IMR-90 (cell line): Measurements from ENCODE around the gene ERC2. TPM values are rescaled to one million over a fixed set of nuclear protein-coding genes. Genes with fewer than 3 reads are reported as not detected.

Source experiments
- ATAC-seq: fragments of 200-7000 bp; cut with Tn5 transposase; 2 replicates; pipeline ENCODE4 v1.9.1; 2020; ENCODE audit warnings: low read depth, mild to moderate bottlenecking, moderate library complexity
- BruUV-seq: library from RNA; stranded (reverse); fragments of 400-500 nt; replicated peaks from 2 replicates; lab custom pipeline; 2021; lab: Mats Ljungman, UMichigan
- CTCF ChIA-PET: fragments of 300-600 bp; formaldehyde crosslinking; extraction: SDS; loops from one replicate; lab custom pipeline; 2021; ENCODE audit warnings: antibody characterized with exemption; lab: Yijun Ruan, JAX
- POLR2A ChIA-PET: fragments of 300-600 bp; sonication (Branson Sonifier 250); formaldehyde crosslinking; loops from one replicate; lab custom pipeline; 2022; ENCODE audit warnings: antibody characterized with exemption; ENCODE audit not compliant: unreplicated experiment; lab: Charles Lee
- DNase-seq: peaks from one replicate; pipeline ENCODE4 v3.0.0; 2013
- H2AFZ ChIP-seq: replicated peaks from 2 replicates; pipeline ENCODE3; 2013; ENCODE audit warnings: low read length, mild to moderate bottlenecking; ENCODE audit not compliant: poor library complexity
- H2AK5ac ChIP-seq: 2 replicates; pipeline ENCODE4 v1.6.1; 2013; ENCODE audit warnings: low read depth, low read length, inconsistent platforms
- H2AK9ac ChIP-seq: replicated peaks from 2 replicates; pipeline ENCODE3; 2013; ENCODE audit warnings: mild to moderate bottlenecking, low read depth, low read length, moderate library complexity; ENCODE audit not compliant: poor library complexity
- H2BK120ac ChIP-seq: 2 replicates; pipeline ENCODE4 v1.6.1; 2013; ENCODE audit warnings: low read depth, low read length, inconsistent platforms
- H2BK15ac ChIP-seq: 3 replicates; pipeline ENCODE4 v1.6.1; 2013; ENCODE audit warnings: low read depth, low read length, inconsistent platforms
- H2BK20ac ChIP-seq: 2 replicates; pipeline ENCODE4 v1.6.1; 2013; ENCODE audit warnings: low read depth, mild to moderate bottlenecking, inconsistent platforms, low read length, moderate library complexity
- H2BK5ac ChIP-seq: 2 replicates; pipeline ENCODE4 v1.6.1; 2013; ENCODE audit warnings: mild to moderate bottlenecking, low read depth, low read length, inconsistent platforms; ENCODE audit not compliant: poor library complexity, severe bottlenecking
- H3K14ac ChIP-seq: replicated peaks from 2 replicates; pipeline ENCODE4 v1.6.1; 2013; ENCODE audit warnings: low read depth, low read length, inconsistent platforms
- H3K18ac ChIP-seq: 2 replicates; pipeline ENCODE4 v1.6.1; 2013; ENCODE audit warnings: low read depth, low read length, control low read depth
- H3K23ac ChIP-seq: 2 replicates; pipeline ENCODE4 v1.6.1; 2013; ENCODE audit warnings: low read depth, low read length, inconsistent platforms
- H3K27ac ChIP-seq: 2 replicates; pipeline ENCODE4 v1.5.1; 2013; ENCODE audit warnings: mild to moderate bottlenecking, control low read depth, low read length; ENCODE audit not compliant: insufficient read depth
- H3K27me3 ChIP-seq: 2 replicates; pipeline ENCODE4 v1.6.1; 2013; ENCODE audit warnings: low read length; ENCODE audit not compliant: control insufficient read depth, insufficient read depth
- H3K36me3 ChIP-seq: 2 replicates; pipeline ENCODE4 v1.6.1; 2013; ENCODE audit warnings: low read length, mixed read lengths; ENCODE audit not compliant: control insufficient read depth, insufficient read depth
- H3K4ac ChIP-seq: 2 replicates; pipeline ENCODE4 v1.6.1; 2013; ENCODE audit warnings: low read depth, low read length, inconsistent platforms
- H3K4me1 ChIP-seq: 2 replicates; pipeline ENCODE4 v1.6.1; 2013; ENCODE audit warnings: low read length, mixed read lengths; ENCODE audit not compliant: control insufficient read depth, insufficient read depth
- H3K4me2 ChIP-seq: 2 replicates; pipeline ENCODE4 v1.6.1; 2013; ENCODE audit warnings: low read depth, mild to moderate bottlenecking, control low read depth, low read length, moderate library complexity
- H3K4me3 ChIP-seq: 2 replicates; pipeline ENCODE4 v1.5.1; 2013; ENCODE audit warnings: low read depth, mild to moderate bottlenecking, control low read depth, low read length, moderate library complexity; ENCODE audit not compliant: insufficient read depth
- H3K56ac ChIP-seq: 2 replicates; pipeline ENCODE4 v1.6.1; 2013; ENCODE audit warnings: low read length, inconsistent platforms; ENCODE audit not compliant: insufficient read depth; ENCODE audit errors: extremely low read depth
- H3K79me1 ChIP-seq, 2 experiments: 2 replicates each; pipeline ENCODE4 v1.6.1; 2013; ENCODE audit warnings: low read length in 2 of 2, inconsistent platforms in 1 of 2, low read depth in 1 of 2
- H3K9ac ChIP-seq: 2 replicates; pipeline ENCODE4 v1.6.1; 2013; ENCODE audit warnings: low read depth, low read length, control low read depth
- H3K9me1 ChIP-seq: 2 replicates; pipeline ENCODE4 v1.6.1; 2013; ENCODE audit warnings: low read length, inconsistent platforms; ENCODE audit not compliant: insufficient read depth
- H3K9me3 ChIP-seq: 2 replicates; pipeline ENCODE4 v1.6.1; 2013; ENCODE audit warnings: low read length; ENCODE audit not compliant: control insufficient read depth, insufficient read depth
- H4K20me1 ChIP-seq: 2 replicates; pipeline ENCODE4 v1.6.1; 2013; ENCODE audit warnings: low read length, inconsistent platforms; ENCODE audit not compliant: insufficient read depth
- H4K5ac ChIP-seq: 2 replicates; pipeline ENCODE4 v1.6.1; 2013; ENCODE audit warnings: mild to moderate bottlenecking, low read depth, low read length, control low read depth
- H4K8ac ChIP-seq, 2 experiments: 2 replicates each; pipeline ENCODE4 v1.6.1; 2013; ENCODE audit warnings: low read depth in 2 of 2, low read length in 2 of 2, control low read depth in 1 of 2, inconsistent platforms in 1 of 2
- H4K91ac ChIP-seq: 2 replicates; pipeline ENCODE4 v1.6.1; 2013; ENCODE audit warnings: low read depth, low read length, inconsistent platforms; ENCODE audit not compliant: insufficient read depth
- CHD1 ChIP-seq: IDR thresholded peaks from 2 replicates; pipeline ENCODE4 v1.6.1; 2012; ENCODE audit warnings: low read depth, low read length, improper control_type of control experiment
- MAFK ChIP-seq: IDR thresholded peaks from 2 replicates; pipeline ENCODE4 v1.6.1; 2012; ENCODE audit warnings: low read depth, low read length, improper control_type of control experiment
- MAZ ChIP-seq: IDR thresholded peaks from 2 replicates; pipeline ENCODE4 v1.6.1; 2012; ENCODE audit warnings: low read depth, mild to moderate bottlenecking, low read length, improper control_type of control experiment, moderate library complexity, borderline replicate concordance
- MXI1 ChIP-seq: IDR thresholded peaks from 2 replicates; pipeline ENCODE4 v1.6.1; 2012; ENCODE audit warnings: low read depth, mild to moderate bottlenecking, low read length, moderate library complexity, borderline replicate concordance
- NFE2L2 ChIP-seq: fragments of 150-350 bp; IDR thresholded peaks from 2 replicates; pipeline ENCODE4 v1.6.1; 2016; ENCODE audit warnings: low read depth, mild to moderate bottlenecking, low read length
- POLR2A ChIP-seq: IDR thresholded peaks from 2 replicates; pipeline ENCODE4 v1.6.1; 2012; ENCODE audit warnings: mild to moderate bottlenecking, low read depth, low read length
- RAD21 ChIP-seq: IDR thresholded peaks from 2 replicates; pipeline ENCODE4 v1.6.1; 2012; ENCODE audit warnings: low read length, improper control_type of control experiment
- RCOR1 ChIP-seq: IDR thresholded peaks from 2 replicates; pipeline ENCODE4 v1.6.1; 2012; ENCODE audit warnings: mild to moderate bottlenecking, low read length, improper control_type of control experiment; ENCODE audit not compliant: insufficient replicate concordance
- SMC3 ChIP-seq: fragments of 150-350 bp; IDR thresholded peaks from 2 replicates; pipeline ENCODE4 v1.6.1; 2016; ENCODE audit warnings: low read depth, mild to moderate bottlenecking, antibody characterized with exemption, low read length, moderate library complexity
- WGBS, 2 experiments: methylation state at CpG; one replicate each; pipeline versions ENCODE4 v1.1.5 to v1.1.7; 2013; ENCODE audit warnings: missing lambda C conversion rate in 2 of 2; ENCODE audit not compliant: insufficient read length in 1 of 2; ENCODE audit errors: extremely low coverage in 2 of 2; 5-methylcytosine and 5-hydroxymethylcytosine counted together
- dilution Hi-C: fragments of 300-500 bp; cut with HindIII; formaldehyde crosslinking; loops from one replicate; pipeline ENCODE4 v1.14.3; 2018; ENCODE audit warnings: low sequenced_read_pairs; ENCODE audit not compliant: unreplicated experiment
- in situ Hi-C: fragments of 300-500 bp; cut with MboI; formaldehyde crosslinking; loops from 3 replicates; pipeline ENCODE4 v1.14.3; 2019; ENCODE audit warnings: low sequenced_read_pairs, inconsistent platforms, mixed read lengths
- intact Hi-C: fragments of 100-400 bp; cut with micrococcal nuclease; formaldehyde crosslinking; loops from 2 replicates; pipeline ENCODE4 v1.10.0; 2022
- polyA plus RNA-seq, 3 experiments: library from polyadenylated mRNA; depleted of rRNA; stranded (reverse); fragments of >200 nt; gene quantifications; 2 replicates each; pipeline ENCODE4 v1.2.3, GENCODE V29; 2012; ENCODE audit warnings: low replicate concordance in 1 of 3
- total RNA-seq: library from RNA; depleted of rRNA; stranded (reverse); fragments of >200 nt; gene quantifications from 2 replicates; pipeline ENCODE4 v1.2.3, GENCODE V29; 2012
- TF ChIP-seq, protein P1 (sequence below): conservative IDR thresholded peaks from 2 replicates; pipeline ENCODE4 v1.5.1; 2012; ENCODE audit warnings: mild to moderate bottlenecking, low read depth, low read length, improper control_type of control experiment

ERC2 gene
- total and polyA plus RNA-seq, 2 of the 4 experiments (the other 2 are of a cell fraction): 0.17 to 0.18 TPM

GRCh38 chr3:55782807-55783206 lies 685.5 kb downstream of the ERC2 start:
- H2AK9ac ChIP-seq: no peak overlapping the region
- H3K23ac ChIP-seq: no peak overlapping the region
- H3K9me1 ChIP-seq: no peaks in the 10 kb centered on the region
- no peak overlapping the region for H3K9ac ChIP-seq
- intact Hi-C loops (no loop called here), in situ Hi-C loops (no loop called here), dilution Hi-C loops (no loop called here)
- ATAC-seq (no peak), DNase-seq (no peak)
- H3K18ac ChIP-seq: no peak overlapping the region
- H4K20me1 ChIP-seq: no peaks in the 10 kb centered on the region
- no peak overlapping the region for H2BK20ac ChIP-seq
- no peak overlapping the region for H4K91ac ChIP-seq
- no peak overlapping the region for H4K5ac ChIP-seq
- H2BK5ac ChIP-seq: no peak overlapping the region
- BruUV-seq: no TSS peak
- no peak overlapping the region for H3K4ac ChIP-seq
- H3K27me3 ChIP-seq: peaks cover 10% of the 10 kb centered on the region
- no peak overlapping the region for H2AFZ ChIP-seq
- no peaks in the 10 kb centered on the region for H3K36me3 ChIP-seq
- no peak overlapping the region for H2AK5ac ChIP-seq
- WGBS, 2 experiments: 20% methylated on average over 1 of the region's 3 CpGs; no CpG with 5 or more reads in 1 of the 2 experiments
- H3K14ac ChIP-seq: no peak overlapping the region
- H3K4me3 ChIP-seq: no peak overlapping the region
- H3K27ac ChIP-seq: no peak overlapping the region
- H3K4me2 ChIP-seq: no peak overlapping the region
- no peak overlapping the region for H2BK120ac ChIP-seq
- no peak overlapping the region for H3K56ac ChIP-seq
- no peaks in the 10 kb centered on the region for H3K79me1 ChIP-seq
- no peaks in the 10 kb centered on the region for H3K9me3 ChIP-seq
- H4K8ac ChIP-seq: no peak overlapping the region
- TF ChIP-seq MAFK: no peak
- no peak for TF ChIP-seq RCOR1
- TF ChIP-seq RAD21: no peak
- no peak for TF ChIP-seq MXI1
- TF ChIP-seq NFE2L2: no peak
- TF ChIP-seq, protein P1, sequence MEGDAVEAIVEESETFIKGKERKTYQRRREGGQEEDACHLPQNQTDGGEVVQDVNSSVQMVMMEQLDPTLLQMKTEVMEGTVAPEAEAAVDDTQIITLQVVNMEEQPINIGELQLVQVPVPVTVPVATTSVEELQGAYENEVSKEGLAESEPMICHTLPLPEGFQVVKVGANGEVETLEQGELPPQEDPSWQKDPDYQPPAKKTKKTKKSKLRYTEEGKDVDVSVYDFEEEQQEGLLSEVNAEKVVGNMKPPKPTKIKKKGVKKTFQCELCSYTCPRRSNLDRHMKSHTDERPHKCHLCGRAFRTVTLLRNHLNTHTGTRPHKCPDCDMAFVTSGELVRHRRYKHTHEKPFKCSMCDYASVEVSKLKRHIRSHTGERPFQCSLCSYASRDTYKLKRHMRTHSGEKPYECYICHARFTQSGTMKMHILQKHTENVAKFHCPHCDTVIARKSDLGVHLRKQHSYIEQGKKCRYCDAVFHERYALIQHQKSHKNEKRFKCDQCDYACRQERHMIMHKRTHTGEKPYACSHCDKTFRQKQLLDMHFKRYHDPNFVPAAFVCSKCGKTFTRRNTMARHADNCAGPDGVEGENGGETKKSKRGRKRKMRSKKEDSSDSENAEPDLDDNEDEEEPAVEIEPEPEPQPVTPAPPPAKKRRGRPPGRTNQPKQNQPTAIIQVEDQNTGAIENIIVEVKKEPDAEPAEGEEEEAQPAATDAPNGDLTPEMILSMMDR: no peak
- TF ChIP-seq SMC3: no peak
- TF ChIP-seq POLR2A: no peak
- no peak for TF ChIP-seq MAZ
- TF ChIP-seq CHD1: no peak
- H3K4me1 ChIP-seq: no peaks in the 10 kb centered on the region
- ChIA-PET POLR2A (no interaction called here), CTCF (no interaction called here)
- H2BK15ac ChIP-seq: no peak overlapping the region
